NCI-H345 treated with DMSO at 0.1 percent for 48 hours (cell line): ENCODE data around the gene NFIB.

Experiments used
- DNase-seq: peaks from one replicate; lab custom pipeline; 2025; ENCODE audit not compliant: unreplicated experiment; lab: John Stamatoyannopoulos, UW

Gene NFIB

GRCh38 chr9:14127656-14128055, 186.3 kb downstream of the NFIB start:
- no peak for DNase-seq

DNA sequence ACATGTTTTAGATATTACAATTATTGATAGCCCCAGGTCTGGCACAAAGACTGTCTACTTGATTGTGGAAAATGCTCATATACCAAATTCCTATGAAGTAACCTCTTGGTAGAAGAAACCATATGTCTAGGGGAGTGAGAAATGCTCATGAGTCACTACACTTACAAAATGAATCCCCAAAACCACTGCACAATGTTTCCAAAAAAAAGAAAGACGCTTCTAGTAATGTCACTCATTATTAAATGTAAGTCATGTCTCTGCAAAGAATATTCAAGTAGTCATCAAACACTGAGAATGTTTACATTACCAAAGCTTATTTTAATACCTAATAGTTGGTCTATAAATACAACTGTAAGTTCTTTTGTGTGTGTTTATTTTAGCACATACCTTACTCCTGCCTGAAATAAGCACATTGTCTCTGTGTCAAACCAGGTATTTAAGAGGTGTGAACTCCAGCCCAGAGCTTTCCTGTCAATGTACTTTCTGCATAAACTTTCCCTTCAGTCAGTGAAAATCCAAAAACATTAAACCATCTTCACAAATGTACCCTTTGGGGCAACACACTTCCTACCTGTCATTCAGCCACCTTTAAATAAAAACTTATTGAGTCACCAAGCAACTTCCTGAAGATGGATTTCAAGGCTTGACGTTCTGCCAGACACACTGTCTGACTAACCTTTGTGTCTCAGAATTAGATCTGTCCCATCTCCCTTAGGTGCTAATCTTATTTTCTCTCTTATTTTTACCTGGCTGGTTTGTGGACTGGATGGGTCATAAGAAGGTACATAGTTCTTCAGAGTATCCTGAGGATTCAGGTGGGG, 194.0 kb downstream of the NFIB start:
- DNase-seq = no peak

DNA sequence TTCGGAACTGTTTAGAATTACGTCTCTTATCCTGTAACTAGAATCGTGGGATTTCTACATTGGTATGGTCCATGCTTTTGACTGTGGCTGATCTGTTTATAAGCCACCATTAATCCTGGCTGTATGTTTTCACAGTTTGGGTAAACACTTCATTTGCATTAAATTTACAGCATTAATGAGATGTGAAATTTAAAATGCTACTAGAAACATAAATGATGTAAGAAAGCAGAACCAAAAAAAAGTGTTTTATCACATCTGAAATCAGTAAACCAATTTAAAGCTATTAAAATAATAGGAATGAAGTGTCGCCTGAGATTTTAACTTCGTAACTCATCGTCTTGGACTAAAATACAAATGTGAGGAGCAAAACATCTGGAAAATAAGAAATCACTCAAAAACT, 201.7 kb downstream of the NFIB start:
- no peak for DNase-seq

GRCh38 chr9:14111696-14112095, 202.2 kb downstream of the NFIB start:
- no peak for DNase-seq

- DNase-seq = no peak
These were observed 206.0 kb downstream of the NFIB start for GRCh38 chr9:14107977-14108376.

DNA sequence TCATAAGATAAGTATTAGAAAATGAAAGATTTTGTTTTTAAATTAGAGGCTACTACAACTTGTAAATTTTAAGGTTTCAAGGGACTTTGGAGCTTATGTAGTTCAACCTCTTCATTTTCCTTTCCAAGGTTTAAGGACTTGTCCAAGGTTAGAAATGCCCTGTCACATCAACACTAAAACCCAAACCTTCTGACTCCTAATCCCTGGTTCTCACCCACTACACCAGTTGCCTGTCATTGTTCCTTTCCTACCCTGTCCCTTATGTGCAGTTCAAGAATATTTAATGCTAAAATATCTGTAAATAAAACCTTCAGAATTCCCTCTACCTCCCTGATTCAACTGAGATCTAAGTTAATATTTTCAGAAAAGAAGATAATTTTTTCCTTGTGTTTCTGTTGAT, 206.4 kb downstream of the NFIB start:
- DNase-seq = no peak

DNA sequence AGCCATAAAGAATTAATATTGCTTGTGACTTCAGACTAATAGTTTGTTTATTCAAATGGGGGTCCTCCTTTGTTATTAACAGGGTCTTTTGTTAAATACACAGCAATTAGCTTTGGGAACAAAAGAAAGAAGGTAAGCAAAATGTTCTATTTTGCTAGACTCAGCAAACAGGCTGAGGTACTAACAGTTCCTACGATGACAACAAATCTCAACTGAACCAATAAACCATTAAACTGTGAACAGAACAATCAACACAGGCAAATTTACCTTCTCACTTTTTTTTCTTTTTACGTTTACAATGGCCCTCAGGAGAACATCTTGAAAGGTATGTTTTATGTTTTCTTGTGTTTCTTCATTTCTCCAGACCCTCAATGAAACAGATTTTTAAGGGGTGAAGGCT, 207.2 kb downstream of the NFIB start:
- DNase-seq = no peak

- DNase-seq = no peak
These were observed 209.4 kb downstream of the NFIB start for GRCh38 chr9:14104496-14104895.

- no peak for DNase-seq
These were observed 210.8 kb downstream of the NFIB start for GRCh38 chr9:14103115-14103514.

GRCh38 chr9:14099737-14100136, 214.2 kb downstream of the NFIB start:
- DNase-seq = no peak

- no peak for DNase-seq
These were observed 215.3 kb downstream of the NFIB start for GRCh38 chr9:14098486-14099180.

- DNase-seq = no peak
These were observed 216.1 kb downstream of the NFIB start for GRCh38 chr9:14097666-14098415.

GRCh38 chr9:14097215-14097614, 216.7 kb downstream of the NFIB start:
- peak; percentile 17 for DNase-seq

DNA sequence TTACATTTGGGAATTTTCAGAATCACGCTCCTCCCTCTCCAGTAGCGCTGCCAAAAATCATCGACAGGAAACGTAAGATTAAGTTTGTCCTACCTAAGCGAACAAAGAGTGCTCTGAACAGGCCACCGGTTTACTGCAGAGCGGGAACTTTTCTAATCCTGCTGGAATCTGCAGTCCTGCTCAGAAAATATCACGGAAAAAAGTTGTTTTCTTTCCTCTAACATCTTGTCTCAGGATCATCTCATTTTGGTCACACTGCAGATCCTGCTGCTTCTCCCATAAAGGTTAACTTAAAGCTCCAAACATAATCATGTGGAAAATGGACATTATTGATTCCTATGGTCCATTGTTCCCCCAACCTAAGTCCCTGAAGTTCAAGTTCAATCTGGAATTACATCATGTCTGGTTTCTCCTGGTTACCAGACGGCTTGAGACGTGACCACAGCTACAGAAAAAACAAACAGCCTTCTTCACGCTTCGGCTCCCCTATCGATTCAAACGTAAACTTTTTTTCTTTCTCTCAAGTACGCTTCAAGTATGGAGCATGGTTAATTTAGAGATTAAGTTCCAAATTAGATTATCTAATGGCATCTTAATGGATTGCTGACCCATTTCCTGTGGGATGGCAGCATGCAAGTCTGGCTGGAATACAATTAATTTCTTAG, 217.6 kb downstream of the NFIB start:
- peak; percentile 63 for DNase-seq

GRCh38 chr9:14095277-14095676, 218.7 kb downstream of the NFIB start:
- no peak for DNase-seq

DNA sequence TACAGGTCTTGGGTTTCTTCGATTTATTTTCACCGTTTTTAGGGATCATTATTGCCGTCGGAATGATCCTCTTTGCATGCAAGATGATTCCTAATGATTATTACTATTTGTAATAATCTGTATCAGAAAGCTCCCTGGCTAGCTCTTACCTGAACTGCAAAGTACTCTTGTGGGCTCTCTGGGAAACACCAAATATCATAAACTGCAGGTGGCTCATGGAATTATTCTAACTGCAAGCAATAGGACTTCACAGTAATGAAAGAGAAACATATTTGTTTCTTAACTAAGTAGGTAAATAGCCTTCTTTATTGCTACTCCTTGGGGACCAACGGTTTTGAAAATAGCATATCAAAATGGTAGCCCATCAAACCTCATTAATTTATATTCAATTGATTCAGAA, 219.4 kb downstream of the NFIB start:
- no peak for DNase-seq

DNA sequence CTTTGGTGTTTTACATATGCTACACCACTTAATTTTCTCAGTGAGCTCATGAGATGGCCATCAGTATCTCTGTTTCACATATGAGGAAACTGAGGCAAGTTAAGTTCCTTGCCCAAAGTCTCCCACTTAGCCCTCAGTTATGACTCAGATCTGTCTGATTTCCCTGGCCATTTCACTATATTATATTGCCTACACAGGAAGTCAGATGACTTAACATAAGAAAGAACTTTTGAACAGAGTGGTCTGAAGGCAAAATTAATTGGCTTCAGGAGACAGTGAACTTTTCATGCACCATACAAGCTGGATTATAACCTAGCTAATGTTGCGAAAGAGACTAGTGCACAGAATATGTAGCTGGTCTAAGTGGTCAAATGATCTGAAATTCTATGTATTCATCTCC, 221.6 kb downstream of the NFIB start:
- no peak for DNase-seq

DNA sequence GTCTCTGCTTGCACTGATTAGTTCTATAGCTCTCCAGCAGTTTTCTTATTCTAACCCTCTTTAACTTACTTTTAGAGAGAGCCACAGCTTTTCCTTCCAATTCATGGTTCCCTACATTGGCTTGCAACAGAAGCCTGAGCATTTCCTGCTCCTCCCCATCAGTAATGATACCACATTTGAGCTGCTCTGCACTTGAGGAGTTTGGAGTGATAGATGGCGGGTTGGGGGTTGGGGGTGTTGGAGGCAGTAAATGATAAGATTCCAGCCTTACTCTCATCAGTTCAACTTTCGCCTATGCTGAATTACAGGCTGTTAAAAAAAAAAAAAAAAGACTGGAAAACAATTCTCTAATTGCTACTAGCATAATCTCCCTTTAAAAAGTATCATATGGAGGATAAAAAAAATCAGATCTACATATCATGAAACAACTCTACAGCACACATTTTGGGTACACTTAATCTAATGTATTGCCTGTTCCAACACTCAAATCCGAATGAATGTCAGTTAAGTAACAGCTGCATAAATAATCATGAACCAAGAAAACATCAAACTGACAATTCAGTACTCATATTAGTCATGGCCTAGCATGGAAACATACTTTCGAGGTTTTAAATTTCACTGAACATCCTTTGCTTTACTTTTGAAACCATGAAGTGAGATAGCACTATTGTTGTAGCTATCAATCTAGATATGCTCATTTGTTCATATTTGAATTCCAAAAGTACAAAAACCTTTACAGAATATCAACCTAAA, 224.7 kb downstream of the NFIB start:
- DNase-seq = no peak

DNA sequence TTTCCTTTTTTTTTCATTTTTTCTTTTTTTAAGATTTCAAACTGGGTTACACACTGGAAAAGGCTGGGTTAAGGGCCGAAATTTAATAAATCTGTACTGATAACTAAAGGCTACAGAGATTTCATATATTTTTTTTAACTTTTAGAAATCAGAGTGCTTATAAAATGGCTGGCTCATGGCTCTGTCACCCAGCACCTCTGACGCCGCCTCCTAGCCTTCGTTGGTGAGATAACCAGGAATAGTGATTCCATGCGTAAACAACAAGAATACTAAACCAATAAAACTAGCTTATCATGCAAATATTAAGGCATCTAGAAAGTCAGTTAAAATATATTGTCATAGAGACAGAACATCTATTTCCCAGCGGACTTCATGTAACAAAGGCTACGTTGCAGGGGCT, 226.4 kb downstream of the NFIB start:
- DNase-seq = no peak

DNA sequence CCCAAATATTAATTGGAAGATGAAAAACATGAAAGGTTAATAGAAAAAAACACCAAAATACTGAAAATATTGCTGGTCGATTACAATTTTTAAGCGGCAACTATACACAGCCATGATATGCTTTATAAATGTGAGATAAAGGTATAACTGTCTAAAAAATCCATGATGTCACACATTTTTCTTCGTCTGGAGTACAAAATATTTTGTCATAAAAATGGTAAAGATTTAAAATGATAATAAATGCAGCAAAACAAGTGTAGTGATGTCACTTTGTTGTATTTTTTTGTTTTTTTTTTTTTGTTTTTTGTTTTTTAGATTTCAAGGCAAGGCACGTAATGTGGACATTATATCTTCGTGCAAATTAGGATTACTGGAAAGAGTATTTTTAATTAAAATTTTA, 227.4 kb downstream of the NFIB start:
- DNase-seq = no peak

DNA sequence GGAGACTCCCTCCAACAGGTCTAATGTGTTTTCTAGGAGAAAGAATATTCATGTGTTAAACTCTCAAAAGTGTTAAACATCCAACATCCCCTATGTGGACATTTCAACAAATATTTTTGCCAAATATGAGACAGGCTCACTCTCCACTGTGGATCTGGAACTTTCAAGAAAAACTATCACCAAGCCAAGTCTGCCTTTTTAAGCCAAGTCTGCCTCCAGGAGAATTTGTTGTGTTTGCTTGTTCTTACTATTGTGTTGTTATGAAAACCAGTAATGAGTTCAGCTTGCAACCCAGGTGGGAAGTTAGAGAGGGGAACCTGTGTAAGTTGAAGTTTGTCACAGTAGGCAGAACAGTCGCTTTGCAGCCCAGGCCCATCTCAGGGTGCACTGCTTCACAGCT, 228.1 kb downstream of the NFIB start:
- DNase-seq = no peak
